HG03060 (cell line): ENCODE data around the gene MARCHF5.
A peak's percentile ranks its signal among the peaks of the same experiment; 100 is the strongest.

ENCODE experiments used
- ATAC-seq: cut with Tn5 transposase; IDR thresholded peaks from one replicate; pipeline ENCODE4 v1.9.1; 2021; ENCODE audit warnings: low read depth, moderate number of reproducible peaks; ENCODE audit not compliant: unreplicated experiment

Gene MARCHF5

GRCh38 chr10:92290837-92291615 is at the start of gene MARCHF5, which contains the start of gene CPEB3:
TSS of gene MARCHF5 (plus strand) at chr10:92291167. CDS start at chr10:92291495, 328 bp downstream.
TSS of gene CPEB3 (minus strand) at chr10:92291078. CDS start at chr10:92240350, 50,728 bp downstream.
- ATAC-seq, result peak; percentile 90

DNA sequence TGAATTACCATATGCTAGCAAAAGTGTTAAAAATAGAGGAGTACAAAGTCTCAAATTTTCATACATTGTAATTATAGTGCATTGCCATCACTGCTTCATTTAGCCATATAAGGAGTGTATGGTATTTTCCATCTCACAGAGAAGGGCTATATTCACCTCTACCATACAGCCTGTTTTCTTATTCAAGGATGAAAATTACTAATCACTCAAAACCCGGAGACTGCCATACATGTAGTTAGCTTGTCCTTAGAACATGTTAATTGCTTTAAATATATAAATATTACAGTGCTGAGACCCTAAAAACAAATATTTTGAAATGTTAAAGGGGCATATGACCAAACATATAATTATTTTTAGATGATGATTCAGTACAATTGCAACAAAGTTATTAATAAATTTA is 49.5 kb upstream of the MARCHF5 start:
- ATAC-seq, result no peak

GRCh38 chr10:92242380-92242779 is 48.6 kb upstream of the MARCHF5 start:
- no peak for ATAC-seq

DNA sequence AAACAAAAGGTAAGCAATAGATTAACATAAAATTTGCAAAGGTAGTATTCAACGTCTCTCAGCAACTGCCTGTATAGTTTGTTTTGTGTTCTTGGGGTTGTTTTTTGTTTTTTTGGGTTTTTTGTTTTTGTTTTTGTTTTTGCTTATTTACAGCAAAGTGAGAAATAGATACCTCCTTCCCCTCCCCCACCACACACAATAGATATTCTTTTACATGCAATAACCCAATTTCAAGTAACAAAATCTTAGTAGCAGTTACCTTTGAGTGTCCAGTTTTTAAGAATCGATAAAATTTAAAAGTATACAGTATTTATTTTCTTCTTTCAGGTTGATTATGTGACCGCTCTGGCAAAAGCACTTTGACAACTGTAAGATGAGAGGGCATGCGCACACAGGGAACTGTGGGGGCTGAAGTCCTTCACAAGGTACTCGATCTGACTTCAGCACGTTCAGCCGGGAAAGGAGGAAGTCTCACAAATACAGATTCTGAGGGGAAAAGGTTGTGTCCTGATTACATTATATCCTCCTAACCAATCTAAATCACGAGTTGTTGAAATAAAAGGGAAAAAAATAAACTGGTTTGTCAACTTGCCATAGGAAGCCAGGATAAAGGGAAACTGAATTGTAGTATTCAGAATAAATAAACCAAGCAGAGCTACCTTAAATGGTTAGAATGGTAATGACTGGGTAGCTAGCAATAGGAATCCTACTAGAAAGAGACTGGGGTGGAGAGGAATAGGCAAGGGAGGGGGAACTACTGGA is 47.9 kb upstream of the MARCHF5 start:
- no peak for ATAC-seq

- no peak for ATAC-seq
Measured at GRCh38 chr10:92244796-92245195, 46.2 kb upstream of the MARCHF5 start.

DNA sequence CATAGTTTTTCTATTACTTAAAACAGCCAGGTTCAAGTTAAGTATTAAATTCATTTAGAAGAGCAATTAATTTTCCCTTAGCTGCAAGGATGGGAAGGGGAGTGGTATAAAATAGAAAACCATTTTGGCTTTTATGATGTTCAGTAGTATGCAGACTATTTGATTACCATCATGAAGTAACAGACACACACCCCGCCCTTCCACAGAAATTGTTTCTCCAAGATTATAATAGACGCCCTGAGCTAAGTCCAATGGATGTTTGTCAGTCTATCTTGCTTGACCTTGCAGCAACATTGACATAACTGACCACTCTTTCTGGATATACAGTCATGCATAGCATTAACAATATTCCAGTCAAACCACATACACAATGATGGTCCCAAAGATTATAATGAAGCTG is 42.4 kb upstream of the MARCHF5 start:
- ATAC-seq, result no peak

DNA sequence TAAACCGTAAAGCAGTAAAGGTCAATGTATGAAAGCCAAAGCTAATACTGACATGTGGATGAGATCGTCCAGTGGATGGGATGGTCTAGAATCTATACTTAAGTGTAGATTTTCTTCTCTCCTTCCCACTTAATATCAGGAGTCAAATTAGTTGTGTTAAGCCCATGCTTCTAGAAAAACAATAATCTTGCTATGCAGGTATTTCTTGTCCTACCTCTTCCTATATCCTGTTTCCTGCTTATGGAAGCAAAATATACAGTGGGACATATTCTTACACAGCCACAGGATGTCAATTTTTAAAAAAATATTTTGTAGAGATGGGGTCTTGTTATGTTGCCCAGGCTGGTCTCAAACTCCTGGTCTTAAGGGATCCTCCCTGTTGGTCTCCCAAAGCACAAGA is 27.6 kb upstream of the MARCHF5 start:
- no peak for ATAC-seq

- ATAC-seq, result no peak
Measured at GRCh38 chr10:92264249-92264648, 26.7 kb upstream of the MARCHF5 start.

DNA sequence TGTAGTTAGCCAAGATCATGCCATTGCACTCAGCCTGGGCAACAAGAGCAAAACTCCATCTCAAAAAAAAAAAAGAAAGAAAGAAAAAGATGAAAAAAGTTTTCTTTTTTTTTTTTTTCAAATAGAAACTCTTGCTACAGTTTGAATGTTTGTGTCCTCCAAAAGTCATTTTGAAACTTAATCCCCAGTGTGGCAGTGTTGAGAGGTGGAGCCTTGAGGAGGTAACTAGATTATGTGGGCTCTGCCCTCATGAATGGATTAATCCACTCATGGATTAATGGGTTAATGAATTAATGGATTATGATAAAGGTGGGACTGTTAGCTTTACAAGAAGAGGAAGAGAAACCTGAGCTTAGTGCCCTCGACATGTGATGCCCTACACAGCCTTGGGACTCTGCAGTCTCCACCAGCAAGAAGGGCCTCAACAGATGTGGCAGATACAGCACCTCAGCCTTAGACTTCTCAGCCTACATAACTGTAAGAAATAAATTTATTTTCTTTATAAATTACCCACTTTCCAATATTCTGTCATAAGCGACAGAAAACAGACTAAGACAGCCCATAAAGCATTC is 25.2 kb upstream of the MARCHF5 start:
- no peak for ATAC-seq

DNA sequence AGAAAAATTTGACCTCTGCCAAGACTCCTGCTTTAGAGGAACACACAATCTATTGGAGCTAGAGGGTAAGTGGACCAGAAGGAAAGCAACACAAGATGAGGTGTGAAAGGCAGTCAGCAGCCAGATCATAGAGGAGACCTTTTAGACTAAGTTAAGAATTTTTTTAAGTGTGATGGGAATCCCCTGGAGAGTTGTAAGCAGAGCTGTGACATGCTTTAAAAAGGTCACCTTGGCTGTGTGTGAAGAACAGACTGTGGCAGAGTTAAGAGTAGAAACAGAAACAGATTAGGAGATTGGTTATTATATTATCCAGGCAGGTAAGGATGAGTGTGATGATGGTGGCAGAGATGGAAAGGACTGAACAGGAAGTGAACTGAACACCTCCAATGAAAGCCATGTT is 23.6 kb upstream of the MARCHF5 start:
- no peak for ATAC-seq

GRCh38 chr10:92268748-92269147 is 22.2 kb upstream of the MARCHF5 start:
- no peak for ATAC-seq

DNA sequence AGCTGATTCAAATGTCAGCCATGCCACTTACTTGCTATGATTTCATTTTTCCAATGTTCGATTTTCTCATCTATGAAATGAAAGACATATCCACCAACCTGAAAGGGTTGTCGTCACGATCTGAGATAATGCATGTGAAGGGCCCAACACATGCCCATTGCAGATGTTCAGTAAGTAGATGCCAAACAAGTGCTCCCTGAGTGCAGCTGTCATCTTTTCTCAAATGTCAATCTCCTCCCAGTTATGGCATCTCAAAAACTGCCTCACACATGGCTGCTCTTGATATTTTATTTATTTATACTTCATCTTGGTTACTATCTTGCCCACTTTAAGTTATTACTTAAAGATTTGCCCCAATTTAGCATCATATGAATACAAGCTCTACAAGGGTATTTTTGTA is 16.9 kb upstream of the MARCHF5 start:
- ATAC-seq, result no peak

DNA sequence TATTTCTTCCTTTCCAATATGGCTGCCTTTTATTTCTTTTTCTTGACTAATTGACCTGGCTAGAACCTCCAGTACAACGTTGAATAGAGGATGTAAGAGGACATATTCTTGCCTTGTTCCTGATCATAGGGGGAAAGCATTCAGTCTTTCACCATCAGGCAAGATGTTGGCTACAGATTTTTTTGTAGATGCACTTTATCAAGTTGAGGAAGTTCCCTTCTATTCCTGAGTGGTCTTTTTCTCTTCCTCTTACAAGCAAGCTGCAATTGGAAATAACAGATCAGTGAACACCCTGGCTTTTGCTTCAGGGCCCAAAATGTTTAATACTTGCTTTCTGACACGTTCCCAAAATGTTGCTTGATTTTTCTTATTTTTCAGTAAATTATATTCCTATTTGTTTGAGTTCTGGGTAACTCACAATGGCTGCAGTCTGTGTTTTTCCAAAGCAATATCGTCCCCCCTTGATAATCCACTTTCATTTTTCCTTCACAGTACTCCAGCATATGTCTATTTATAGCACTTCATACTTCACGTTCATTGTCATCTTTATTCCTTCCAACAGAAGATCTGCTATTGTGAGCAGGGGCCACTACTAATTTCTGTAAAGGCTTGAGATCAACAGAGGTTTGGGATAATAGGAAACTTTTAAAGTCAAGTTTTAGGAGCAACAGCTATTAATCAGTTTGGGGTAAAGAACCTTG is 11.8 kb upstream of the MARCHF5 start:
- ATAC-seq, result no peak

DNA sequence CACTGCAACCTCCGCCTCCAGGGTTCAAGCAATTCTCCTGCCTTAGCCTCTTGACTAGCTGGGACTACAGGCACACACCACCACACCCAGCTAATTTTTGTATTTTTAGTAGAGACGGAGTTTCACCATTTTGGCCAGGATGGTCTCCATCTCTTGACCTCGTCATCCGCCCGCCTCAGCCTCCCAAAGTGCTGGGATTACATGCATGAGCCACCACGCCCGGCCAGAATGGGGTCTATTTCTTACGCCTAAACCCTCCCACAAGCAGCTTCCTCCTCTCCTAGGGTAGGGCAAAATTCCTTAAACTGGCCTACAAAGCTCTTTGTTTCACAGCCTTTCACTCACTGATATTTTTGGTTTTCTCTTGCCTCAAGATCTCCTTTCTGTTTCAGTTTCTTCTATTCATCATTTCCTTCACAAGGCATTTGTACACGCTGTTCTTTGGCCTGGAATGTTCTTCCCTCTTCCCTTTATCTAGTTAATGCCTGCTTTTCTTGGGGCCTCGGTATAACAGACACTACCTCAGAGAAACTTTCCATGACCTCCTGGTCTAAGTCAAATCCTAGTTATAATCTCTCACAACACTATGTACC is 6.8 kb upstream of the MARCHF5 start:
- ATAC-seq, result no peak

GRCh38 chr10:92290076-92290836 is 711 bp upstream of the MARCHF5 start:
- ATAC-seq, result no peak

DNA sequence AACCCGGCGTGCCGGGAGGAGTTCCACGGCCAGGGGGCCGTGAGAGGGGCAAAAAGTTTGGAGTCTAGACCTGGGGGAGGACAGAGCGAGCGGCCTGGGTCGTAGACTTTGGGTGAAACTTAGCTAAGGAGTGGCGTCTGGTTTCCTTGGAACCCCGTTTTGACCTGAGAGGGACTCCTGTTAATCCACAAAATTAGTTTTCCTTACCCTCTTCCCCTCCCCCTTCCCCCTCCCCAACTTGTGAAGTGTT is 574 bp downstream of the MARCHF5 start:
- ATAC-seq, result no peak

GRCh38 chr10:92291921-92292845 is 1.2 kb downstream of the MARCHF5 start:
- no peak for ATAC-seq

DNA sequence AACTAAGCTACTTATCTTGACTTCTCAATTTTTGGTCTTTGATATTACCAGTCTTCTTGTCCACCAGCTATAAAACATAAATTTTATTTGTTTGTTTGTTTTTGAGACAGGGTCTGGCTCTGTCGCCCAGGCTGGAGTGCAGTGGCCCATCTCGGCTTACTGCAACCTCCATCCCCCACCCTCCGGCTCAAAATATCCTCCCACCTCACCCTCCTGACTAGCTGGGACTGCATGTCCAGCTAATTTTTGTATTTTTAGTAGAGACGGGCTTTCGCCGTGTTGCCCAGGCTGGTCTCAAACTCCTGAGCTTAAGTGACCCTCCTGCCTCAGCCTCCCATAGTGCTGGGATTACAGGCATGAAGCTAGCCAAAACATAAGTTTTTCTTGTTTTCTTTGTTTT is 7.5 kb downstream of the MARCHF5 start:
- ATAC-seq, result no peak

GRCh38 chr10:92303096-92303495 is 12.1 kb downstream of the MARCHF5 start:
- ATAC-seq, result no peak
